NCI-H82 treated with DMSO at 0.1 percent for 48 hours (cell line): ENCODE data around the gene CHST5.
"Not testable (repeated sequence)": the region's sequence is repeated elsewhere in the genome, so short reads cannot be mapped to it uniquely, and the experiment has no call there.

ENCODE experiments used
- DNase-seq: peaks from one replicate; lab custom pipeline; 2025; ENCODE audit not compliant: unreplicated experiment; lab: John Stamatoyannopoulos, UW

Gene CHST5

DNA sequence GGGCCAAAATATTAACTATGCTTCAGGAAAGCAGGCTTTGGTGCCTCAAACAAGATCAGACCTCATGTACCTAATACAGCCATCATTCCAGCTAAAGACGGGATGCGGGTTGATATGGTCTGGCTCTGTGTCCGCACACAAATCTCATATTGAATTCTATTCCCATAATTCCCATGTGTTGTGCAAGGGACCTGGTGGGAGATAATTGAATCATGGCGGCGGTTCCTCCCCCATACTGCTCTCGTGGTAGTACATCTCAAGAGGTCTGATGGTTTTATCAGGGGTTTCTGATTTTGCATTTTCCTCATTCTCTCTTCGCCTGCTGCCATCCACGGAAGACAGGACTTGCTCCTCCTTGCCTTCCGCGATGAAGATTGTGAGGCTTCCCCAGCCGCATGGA, 21.6 kb downstream of the CHST5 start:
- DNase-seq: no peak

DNA sequence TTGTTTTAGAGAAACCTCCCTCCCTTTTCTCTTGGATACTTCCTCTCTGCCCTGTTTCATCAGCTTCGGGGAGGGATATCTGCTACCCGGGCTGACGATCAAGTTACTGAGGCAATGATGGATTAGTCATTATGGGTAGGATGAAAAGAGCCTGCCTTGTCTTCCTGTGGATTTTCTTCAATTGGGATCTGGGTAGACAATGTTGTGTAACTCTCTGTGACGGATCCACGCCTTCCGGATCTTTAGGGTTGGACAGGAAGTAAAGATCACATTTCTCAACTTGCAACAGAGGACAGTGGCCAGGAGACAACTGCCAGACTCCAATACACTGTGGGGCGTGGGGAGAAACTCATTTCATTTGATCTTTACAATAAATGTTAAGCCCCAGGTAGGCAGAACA, 29.3 kb downstream of the CHST5 start:
- DNase-seq: no peak

DNA sequence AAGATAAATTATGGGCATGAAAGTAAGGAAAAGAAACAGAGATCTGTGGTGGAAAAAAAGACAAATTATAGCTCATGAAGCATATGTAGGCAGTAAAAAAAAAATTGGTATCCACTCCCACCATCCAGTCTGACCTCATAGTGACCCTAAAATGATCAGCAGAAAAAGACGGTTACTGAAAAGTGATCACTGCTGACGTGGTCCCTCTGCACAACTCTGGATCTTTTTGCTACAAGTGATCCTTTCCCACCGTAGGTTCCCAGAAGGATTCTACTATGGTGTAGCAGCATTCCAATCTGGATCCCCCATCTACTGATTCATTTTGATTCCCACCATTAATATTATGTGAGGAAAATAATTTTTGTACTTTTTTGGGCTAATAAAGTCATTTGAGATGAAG, 29.8 kb downstream of the CHST5 start:
- DNase-seq: no peak

DNA sequence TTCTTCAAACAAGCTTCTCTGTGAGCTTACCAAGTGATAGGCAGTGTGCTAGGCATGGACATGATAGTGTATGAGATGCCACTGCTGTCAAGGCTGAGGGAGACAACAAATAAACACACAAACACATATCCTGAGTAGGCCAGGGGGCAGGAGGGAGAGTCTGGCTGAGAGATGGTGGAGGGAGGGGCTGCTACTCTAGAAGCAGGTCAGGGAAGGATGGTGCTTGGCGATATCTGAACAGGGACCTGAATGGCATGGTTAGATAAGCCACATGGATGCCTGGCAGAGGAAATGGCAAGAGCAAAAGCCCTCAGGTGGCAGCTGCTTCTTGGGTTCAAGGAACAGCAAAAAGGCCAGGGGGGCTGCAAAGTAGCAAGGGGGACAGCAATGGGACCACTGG, 32.1 kb downstream of the CHST5 start:
- DNase-seq: no peak

DNA sequence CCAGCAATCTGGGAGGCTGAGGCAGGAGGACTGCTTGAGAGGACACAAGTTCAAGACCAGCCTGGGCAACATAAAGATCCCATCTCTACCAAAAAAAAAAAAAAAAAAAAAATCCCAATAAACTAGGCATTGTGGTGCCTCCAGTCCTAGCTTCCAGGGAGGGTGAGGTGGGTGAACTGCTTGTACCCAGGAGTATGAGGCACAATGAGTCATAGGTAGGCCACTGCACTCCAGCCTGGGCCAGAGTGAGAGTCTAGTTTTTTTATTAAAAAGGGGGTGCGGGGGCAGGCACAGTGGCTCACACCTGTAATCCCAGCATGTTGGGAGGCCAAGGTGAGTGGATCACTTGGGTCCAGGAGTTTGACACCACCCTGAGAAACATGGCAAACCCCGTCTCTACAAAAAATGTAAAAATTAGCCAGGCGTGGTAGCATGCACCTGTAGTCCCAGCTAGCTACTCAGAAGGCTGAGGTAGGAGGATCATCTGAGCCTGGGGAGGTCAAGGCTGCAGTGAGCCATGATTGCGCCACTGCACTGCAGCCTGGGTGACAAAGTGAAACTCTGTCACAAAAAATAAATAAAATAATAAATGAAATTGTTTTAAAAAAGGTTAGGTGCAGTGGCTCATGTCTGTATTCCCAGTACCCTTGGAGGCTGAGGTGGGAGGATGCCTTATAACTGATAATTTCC, 32.8 kb downstream of the CHST5 start:
- DNase-seq: no peak

DNA sequence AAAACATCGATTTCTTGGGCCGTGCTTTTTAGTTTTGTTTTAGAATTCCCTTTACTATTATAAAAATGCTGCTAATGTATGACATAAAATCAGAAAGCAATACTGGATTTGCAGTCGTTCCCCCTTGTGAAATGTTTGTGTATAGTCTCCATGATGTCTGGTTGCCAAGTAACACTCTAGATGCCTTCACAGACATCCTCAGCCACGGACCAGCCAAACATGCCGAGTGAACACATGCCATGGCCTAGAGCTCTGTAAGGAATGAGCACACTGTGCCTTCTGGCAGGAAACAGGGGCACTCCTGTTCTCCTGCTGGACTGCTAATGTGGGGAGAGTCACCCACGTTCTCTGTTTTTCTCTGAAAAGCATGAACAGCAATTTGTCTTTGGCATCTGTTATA, 34.1 kb downstream of the CHST5 start:
- DNase-seq: not testable (repeated sequence)

DNA sequence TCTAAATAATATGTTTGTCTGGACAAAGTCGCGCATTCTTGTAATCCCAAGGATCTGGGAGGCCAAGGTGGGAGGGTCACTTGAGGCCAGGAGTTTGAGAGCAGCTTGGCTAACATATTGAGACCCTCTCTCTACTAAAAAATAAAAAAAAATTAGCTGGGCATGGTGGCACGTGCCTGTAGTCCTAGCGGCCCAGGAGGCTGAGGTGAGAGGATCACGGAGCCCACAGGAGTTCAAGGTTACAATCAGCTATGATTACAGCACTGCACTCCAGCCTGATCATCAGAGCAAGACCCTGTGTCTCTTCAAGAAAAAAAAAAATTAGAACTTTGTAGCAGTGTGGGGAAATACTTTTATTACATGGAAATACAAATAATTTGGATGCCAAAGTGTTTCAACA, 34.5 kb downstream of the CHST5 start:
- DNase-seq: no peak

DNA sequence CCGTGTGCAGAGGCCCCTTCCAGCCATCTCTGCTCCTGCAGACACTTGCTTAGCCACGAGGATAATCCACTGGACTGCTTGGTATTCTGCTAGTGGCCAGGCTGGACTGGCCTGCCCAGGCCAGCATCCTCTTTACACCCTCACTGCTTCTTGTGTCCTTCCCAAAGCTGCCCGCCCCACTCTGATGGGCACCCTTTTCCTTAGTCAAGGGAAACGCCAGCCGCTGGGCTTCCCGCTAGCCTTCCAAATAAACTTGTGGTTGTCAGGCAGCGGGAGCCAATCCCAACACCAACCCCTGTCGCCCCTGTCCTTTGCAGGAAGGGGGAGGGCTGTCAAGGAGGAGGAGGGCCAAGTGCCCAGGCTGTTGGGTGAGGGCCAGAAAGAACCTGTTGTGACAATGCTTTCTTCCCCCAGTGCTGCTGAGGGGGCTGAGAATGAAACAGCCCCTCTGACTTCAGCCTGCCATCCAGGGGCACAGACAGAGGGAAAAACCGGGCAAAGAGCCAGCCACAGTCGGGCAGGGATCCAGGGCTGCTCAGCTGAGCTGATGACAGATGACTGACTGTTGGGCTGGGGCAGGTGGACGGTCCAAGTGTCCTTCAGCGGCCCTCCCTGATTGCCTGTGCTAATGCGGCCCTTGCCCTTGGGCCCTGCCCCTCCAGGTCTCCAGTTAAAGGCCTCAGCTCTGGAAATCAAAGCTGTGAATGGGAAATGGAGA, 37.1 kb downstream of the CHST5 start:
- DNase-seq: not testable (repeated sequence)

DNA sequence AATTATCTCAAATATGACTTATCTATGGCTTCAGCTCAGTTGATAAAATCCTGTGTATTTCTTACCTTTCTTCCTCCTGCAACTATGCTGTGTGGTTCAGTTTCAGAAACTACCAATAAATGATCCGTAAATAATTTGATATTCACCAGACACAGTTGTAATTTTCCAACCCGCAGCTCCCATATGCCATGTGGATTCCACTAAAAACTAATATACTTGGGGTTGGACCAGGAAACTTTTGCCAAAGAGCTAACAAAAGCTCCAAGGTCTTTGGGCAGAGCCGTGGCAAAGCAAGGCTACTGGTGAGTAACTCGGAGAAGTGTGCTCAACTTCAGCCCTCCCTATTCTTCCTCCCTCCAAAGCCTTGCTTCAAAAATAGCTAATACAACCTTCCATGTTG, 38.4 kb downstream of the CHST5 start:
- no peak for DNase-seq

DNA sequence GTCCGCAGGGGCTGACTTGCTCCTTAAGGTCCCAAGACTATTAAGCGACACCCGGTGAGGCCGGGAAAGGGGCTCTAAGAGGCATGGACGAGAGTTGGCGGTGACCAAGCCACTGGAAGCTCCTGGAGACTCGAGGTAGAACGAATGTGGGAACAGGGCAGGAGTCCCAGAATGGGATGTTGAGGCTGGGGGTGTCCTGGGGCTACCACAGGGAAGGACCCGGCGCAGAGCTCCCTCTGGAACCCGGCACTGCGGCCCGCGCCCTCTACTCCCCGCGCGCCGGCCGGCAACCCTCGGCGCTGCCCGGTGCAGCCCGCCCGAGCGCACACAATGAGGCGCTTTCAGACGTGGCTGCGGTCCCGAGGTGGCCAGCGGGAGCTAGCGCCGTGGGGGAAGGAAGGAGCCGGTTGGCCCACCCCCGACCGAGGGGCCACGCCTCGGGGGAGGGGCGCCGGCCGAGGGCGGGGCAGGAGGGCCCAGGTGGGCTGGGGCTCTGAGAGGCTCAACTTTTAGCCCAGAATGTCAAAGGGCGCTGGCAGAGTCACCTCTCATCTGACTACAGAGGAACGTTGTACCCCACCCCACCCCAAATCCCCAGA, 40.7 kb downstream of the CHST5 start, which contains the start of gene CHST6:
Gene CHST6, minus strand, starts transcription at position 366 of the 599 bp plus-strand sequence. CDS start 15,613 bp downstream, outside the sequence.
- DNase-seq: no peak

DNA sequence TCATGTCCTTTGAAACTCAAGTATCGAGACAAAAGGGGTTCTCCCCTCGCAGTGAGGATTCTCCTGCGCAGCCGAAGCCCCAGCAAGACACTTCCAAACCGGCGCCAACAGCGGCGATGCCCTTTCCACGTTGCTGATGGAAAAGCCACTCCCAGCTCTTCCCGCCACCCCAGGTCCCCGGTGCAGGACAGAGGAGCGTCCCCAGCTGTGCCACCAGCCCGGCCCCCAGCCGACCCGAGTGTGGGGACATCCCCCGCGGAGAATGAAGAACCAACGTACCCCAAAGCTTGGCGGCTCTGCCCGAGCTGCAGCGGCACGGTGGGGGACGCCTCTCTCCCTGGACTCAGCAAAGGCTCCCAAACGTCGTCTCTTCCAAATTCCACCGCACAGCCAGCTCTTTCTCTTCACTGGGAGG, 41.2 kb downstream of the CHST5 start:
- DNase-seq: no peak

DNA sequence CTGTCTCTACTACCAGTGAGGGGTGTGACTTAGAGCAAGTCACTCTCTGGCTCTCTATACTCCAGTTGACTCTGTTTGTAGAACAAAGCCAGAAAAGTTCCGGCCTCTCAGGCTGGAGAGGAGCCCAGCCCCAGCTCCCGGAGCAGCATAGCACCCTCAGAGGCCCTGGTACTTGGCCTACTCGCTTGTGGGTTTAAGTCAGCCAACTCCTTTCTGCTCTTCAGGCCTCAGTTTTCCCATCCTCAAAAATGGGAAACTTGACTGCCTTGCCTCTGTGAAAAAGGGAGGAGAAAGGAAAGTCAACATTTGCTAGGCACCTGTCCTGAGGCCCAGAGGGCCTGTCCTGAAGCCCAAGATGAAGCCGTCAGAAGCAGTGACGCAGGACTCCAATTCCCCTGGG, 41.7 kb downstream of the CHST5 start:
- no peak for DNase-seq

DNA sequence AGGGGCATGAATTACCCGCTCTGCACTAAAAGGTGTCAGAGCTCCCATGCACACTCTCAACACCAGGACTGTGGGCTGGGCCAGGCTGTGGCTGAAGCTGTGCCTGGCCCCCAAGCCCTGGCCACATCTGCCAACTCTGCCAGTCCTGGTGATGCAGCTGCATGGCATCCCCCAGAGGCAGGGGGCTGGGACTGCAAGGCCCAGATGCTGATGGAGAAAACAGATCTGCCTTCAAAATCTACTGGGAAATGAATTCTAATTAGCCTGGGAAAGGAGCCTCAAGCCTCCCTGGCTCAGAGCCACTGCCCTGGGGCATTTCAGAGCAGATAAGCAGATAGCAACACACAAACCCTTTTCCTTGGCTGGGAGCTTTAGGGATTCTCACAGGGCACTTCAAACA, 44.0 kb downstream of the CHST5 start:
- DNase-seq: no peak

DNA sequence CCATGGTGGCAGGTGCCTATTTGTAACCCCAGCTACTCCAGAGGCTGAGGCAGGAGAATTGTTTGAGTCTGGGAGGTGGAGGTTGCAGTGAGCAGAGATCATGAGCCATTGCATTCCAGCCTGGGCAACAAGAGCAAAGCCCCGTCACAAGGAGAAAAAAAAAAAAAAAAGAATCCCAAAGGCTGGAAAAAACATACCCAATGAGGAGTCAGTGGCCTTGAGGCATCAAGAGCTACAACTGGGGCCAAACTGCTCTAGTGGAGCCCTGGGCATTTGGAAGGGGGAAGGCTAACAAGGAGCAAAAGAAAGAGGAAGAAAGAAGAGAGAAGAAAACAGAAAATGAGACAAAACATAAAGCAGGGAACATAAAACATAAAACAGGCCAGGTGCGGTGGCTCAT, 47.6 kb downstream of the CHST5 start:
- no peak for DNase-seq

DNA sequence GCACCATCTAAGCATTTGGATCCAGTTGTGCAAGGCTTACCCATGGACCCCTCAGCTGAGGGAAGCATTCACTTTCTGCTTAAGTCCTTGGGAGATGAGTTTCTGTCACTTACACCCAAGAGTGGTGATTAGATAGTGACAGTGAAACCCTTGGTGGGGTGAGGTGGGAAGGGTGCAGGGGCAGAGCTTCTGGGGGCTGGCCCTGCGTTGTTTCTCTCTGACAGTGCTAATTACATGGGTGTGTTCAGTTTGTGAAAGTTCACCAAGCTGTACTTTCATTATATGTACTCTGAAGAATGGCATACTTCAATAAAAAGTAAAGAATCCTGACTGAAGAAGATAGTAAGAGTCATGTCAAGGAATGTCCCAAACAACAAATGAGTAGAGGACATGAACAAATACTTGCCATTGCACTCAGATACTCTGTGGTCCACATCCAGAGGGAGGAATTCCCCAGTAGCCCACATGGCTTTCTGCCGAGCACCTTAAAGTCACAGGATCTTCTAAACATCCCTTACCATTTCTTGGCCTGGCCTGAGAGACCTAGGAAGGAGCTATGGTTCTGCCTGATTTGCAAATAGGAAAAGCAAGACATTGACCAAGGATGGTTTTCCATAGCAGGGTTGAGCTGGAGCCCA, 49.1 kb downstream of the CHST5 start:
- DNase-seq: no peak

DNA sequence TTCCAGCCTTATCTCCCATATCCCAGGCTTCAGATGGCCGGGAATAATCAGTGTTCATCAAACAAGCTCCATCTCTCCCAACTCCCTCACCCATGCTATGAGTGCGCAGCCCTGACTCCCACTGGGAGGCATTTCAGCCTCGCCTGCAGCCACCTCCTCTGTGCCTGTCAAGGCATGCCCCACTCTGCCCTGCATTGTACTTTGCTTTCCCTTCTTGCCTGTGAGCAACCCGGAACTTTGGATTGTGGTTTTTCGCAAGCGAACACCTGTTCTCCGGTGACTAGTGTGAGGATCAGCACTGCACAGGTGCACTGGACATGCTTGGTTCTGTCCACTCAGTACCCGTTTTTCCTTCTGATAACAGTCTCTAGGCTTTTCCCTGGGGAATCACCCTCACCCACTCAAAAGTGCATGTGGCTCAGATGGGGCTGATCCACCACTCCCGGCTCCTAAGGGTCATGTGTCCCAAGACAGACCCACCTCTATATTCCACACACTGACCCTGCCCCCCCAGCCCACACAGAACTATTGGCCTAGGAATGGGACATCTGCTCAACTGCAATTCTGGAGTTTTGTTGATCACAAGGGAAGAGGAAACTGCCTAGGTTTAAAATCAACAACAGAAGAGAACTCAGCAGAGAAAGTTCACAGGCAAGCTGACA, 49.8 kb downstream of the CHST5 start:
- DNase-seq: no peak

DNA sequence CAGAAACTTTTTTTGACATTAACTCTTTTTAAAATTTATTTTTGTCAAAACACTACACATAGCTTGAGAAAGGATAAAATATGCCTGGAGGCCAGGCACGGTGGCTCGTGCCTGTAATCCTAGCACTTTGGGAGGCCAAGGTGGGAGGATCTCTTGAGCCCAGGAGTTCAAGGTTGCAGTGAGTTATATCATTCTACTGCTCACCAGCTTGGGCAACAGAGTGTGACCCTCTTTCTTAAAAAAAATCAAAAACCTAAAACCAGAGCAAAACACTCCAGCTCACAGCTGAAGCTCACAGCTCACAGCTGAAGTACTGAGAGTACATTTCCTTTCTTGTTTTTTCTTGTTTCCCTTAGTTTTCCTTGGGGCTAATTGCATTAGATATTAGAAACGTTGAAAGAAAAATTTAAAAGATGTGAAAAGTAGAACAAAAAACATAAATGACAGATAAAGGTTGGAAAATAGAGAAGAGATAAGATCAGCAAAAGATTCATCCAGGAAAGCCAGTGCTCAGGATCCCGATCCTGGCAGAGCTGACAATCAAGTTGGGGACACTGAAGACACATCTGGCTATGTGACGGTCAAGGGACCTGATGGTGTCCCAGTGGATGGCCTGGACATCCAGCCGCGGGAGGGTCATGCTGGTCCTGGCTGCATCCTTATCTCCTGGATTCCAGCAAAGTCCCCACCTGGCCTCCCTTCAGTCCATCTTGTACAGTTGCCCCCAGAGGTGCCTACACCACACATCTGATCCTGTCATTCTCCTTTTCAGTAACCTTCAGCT, 50.5 kb downstream of the CHST5 start:
- DNase-seq: no peak

DNA sequence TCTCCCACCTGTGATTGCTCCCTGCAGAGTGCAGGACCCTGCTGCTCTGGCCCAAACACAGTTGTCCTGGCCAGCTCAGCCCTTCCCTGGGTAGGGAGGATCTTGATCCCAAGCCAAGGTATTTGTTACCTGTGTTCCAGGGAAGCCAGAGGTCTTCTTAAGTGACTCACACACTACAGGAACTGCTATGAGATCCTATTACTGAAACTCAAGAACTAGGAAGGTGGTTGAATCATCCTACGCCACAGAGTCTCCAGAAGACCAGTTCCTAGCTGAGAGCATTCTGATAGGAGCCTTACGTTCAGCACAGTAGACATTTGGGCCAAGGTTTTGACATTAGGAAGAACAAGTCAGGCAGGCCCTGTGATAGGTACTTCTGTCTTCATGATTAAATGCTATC, 52.7 kb downstream of the CHST5 start:
- no peak for DNase-seq

DNA sequence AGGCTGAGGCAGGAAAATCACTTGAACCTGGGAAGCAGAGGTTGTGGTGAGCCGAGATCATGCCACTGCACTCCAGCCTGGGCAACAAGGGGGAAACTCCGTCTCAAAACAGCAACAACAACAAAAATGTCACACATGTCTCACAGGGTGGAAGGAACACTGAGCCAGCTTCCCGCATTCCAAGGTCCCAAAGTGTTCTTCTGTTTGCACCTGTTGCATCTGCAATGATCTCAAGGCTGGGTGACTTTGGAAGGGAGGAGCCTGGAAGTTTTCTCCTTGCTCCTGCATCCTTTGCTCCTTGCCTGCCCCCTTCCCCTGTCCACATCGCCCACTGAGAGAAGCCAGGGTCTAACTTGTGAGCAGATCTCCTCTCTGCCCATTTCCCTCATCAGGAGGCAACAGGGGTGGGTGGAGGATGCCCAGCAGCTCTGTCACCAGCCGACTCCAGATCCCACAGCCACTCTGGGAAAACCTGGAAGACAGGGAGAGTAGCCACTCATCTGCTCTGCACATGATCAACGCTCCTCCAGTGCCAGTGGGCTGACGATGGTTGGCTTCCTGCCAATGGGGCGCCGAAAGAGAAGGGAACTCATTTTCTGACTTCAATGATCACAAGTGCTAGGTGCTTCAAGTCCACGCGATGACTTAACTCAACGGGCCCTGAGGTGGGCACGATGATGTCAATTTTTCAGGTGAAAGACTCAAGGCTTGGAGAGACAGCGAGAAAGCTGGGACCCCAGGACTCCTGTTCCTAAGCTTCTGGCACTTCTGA, 53.3 kb downstream of the CHST5 start:
- DNase-seq: no peak

DNA sequence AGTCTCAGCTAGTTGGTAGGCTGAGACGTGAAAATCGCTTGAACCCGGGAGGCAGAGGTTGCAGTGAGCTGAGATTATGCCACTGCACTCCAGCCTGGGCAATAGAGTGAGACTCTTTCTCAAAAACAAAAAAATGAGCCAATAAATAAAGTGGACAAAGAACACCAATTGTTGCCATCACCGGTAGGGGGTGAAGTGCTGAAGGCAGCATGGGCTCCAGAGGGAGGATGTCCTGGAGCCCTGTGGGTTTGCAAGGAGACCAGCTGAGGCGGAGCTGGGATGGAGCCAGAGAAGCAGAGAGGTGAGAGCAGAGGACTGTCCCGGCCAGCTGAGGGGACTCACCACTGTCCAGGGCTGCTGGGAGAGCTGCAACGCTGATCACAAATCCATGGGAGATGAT, 54.4 kb downstream of the CHST5 start:
- no peak for DNase-seq
